ENCODE measurements around the gene PBOV1.

DNA sequence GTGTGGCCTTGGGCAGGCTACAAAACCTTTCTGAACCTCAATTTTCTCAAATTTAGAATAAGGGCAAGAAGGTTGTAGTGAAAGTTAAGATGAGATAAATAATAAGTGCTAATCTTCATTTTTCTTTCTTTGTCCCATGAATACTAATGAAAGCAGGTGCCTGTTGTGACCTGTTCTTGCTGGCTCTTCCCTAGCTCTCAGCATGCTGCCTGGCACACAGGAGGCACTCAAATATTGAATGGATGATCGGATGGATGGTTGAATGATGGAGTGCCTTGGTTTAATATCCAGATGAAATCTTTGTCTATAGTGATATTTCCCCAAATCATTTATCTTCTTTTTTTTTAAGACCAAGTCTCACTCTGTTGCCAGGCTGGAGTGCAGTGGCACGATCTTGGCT, 15.0 kb downstream of the PBOV1 start:
- TF ChIP-seq, protein P1, sequence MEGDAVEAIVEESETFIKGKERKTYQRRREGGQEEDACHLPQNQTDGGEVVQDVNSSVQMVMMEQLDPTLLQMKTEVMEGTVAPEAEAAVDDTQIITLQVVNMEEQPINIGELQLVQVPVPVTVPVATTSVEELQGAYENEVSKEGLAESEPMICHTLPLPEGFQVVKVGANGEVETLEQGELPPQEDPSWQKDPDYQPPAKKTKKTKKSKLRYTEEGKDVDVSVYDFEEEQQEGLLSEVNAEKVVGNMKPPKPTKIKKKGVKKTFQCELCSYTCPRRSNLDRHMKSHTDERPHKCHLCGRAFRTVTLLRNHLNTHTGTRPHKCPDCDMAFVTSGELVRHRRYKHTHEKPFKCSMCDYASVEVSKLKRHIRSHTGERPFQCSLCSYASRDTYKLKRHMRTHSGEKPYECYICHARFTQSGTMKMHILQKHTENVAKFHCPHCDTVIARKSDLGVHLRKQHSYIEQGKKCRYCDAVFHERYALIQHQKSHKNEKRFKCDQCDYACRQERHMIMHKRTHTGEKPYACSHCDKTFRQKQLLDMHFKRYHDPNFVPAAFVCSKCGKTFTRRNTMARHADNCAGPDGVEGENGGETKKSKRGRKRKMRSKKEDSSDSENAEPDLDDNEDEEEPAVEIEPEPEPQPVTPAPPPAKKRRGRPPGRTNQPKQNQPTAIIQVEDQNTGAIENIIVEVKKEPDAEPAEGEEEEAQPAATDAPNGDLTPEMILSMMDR (IDR thresholded peaks at IDR 0.05; ENCODE audit: low read length) = no peak
- no peak for TF ChIP-seq EZH2 (optimal IDR thresholded peaks at IDR 0.05; ENCODE audit: low read depth, low read length)
- TF ChIP-seq EZH2phosphoT487 (IDR thresholded peaks at IDR 0.05; ENCODE audit: low read length) = no peak
